HL-60 (cell line): ENCODE data around the gene TBC1D12.

ENCODE experiments used
- CTCF ChIP-seq: IDR thresholded peaks from one replicate; pipeline ENCODE4 v1.5.1; 2011; ENCODE audit warnings: low read length, control low read depth, inconsistent platforms; ENCODE audit not compliant: insufficient read depth
- GABPA ChIP-seq: IDR thresholded peaks from 2 replicates; pipeline ENCODE4 v1.6.1; 2012; ENCODE audit warnings: low read depth

- TF ChIP-seq CTCF (no peak), GABPA (no peak)
Observed at GRCh38 chr10:94481410-94481809, 79.1 kb downstream of the TBC1D12 start.
